HL-60 (cell line): ENCODE results near the gene NCOA5.

Source experiments
- CTCF ChIP-seq: IDR thresholded peaks from one replicate; pipeline ENCODE4 v1.5.1; 2011; ENCODE audit warnings: low read length, control low read depth, inconsistent platforms; ENCODE audit not compliant: insufficient read depth
- POLR2AphosphoS5 ChIP-seq: IDR thresholded peaks from 2 replicates; pipeline ENCODE4 v1.6.1; 2012; ENCODE audit warnings: low read depth

GRCh38 chr20:46013829-46014516 lies 75.8 kb downstream of the NCOA5 start:
- TF ChIP-seq CTCF (peak; percentile 61), POLR2AphosphoS5 (no peak)
